ENCODE results near the gene MAT2A. TPM values are rescaled to one million over a fixed set of nuclear protein-coding genes. Genes with fewer than 3 reads are reported as not detected.

Gene MAT2A
- total RNA-seq = 100 to 1,000 TPM; 116 to 141 (median 135) TPM
- total RNA-seq (2013) = 147 TPM

- DNase-seq = peak; percentile 88 to 91
- under 1% methylated on average over 92 of the region's 92 CpGs for whole genome bisulfite sequencing (ENCODE audit: insufficient coverage)
- peaks cover 33 to 47% of the 10 kb centered on the region in 2 donors for H3K4me1 Mint-ChIP-seq
- no peaks in the 10 kb centered on the region for H3K27me3 Mint-ChIP-seq (ENCODE audit: low read depth in 2 of 2)
- H3K9me3 Mint-ChIP-seq = no peaks in the 10 kb centered on the region
- intact Hi-C loops (cut with micrococcal nuclease) = loop anchor here (5.0 kb wide), 1 partner anchor 131 kb away; no protein-coding TSS in a partner anchor
- Histone ChIP-seq H3K4me3 (ENCODE audit: low read length) (peak within 1 kb of the TSS; percentile 90), H3K9me3 (ENCODE audit: control insufficient read depth, insufficient read depth, low read length) (no peaks in the 10 kb centered on the region), H3K36me3 (ENCODE audit: control insufficient read depth, insufficient read depth, low read length) (peaks cover 27% of the 10 kb centered on the region), H3K4me1 (ENCODE audit: control insufficient read depth, insufficient read depth, low read length) (peaks cover 23% of the 10 kb centered on the region), H3K27me3 (ENCODE audit: control insufficient read depth, insufficient read depth, low read length) (no peaks in the 10 kb centered on the region), H3K27ac (ENCODE audit: low read length) (peak within 1 kb of the TSS; percentile 94)
- H3K36me3 Mint-ChIP-seq = peaks cover 22% of the 10 kb centered on the region
- peak; percentile 79 to 88 (median 80) for ATAC-seq
- peak within 1 kb of the TSS; percentile 89 to 90 for H3K27ac Mint-ChIP-seq
- TF ChIP-seq CTCF (IDR thresholded peaks at IDR 0.05) = peak; percentile 15
- H3K4me3 Mint-ChIP-seq = peak within 1 kb of the TSS; percentile 95
These were observed at the start of gene MAT2A for GRCh38 chr2:85538507-85539360. Gene MAT2A, plus strand, starts transcription at chr2:85539168. Its CDS starts 120 bp downstream, at chr2:85539288.

DNA sequence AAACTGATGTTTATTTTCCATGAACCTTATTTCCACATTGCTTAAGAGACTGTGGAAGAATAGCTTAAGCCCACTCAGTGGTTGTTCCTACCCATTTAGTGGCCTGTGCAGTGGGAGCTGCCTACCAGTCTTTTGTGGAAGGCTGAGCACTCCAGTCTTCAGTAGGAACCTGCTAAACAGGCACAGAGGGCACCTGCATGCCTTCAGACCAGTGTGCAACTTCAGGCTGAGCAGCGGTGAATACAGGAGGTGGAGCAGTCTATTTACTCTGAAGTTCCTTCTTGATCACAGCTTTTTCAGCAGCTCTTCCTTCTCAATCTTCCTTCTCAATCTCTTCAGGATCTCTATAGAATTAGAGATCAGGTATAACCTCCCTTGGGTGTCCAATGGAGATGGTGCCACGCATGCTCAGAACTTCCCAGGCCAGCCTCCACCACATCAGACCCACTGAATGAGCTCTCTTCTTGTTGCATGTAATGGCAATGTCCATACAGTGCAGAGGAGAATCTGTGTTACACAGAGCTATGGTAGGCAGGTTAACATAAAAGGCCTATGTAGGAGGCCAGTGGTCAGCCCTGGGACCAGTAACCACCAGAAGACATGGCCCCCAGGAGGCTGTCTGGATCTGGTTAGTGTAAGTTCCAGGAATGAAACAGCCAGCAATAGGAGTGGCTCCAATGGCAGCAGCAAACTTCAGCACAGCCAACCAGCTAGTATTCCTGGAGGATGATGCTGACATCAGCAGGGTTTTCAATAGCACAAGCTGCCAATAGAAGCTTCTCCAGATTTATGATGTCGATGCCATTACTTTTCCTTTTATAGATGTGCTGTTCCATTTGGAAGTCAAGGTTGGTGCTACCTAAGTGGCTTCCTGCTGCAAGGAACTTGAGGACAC, 47.9 kb upstream of the MAT2A start:
- Mint-ChIP-seq H3K4me1 (no peaks in the 10 kb centered on the region), H3K4me3 (no peak overlapping the region), H3K36me3 (no peaks in the 10 kb centered on the region), H3K27ac (no peak overlapping the region), H3K9me3 (peaks cover 0 to 2% of the 10 kb centered on the region in 2 donors), H3K27me3 (ENCODE audit: low read depth in 2 of 2) (no peaks in the 10 kb centered on the region)
- ATAC-seq (no peak), DNase-seq (no peak)
- no peak for TF ChIP-seq CTCF (IDR thresholded peaks at IDR 0.05)
- H3K27ac ChIP-seq (ENCODE audit: low read length) = no peak overlapping the region
- H3K27me3 ChIP-seq (ENCODE audit: control insufficient read depth, insufficient read depth, low read length) = no peaks in the 10 kb centered on the region
- H3K4me1 ChIP-seq (ENCODE audit: control insufficient read depth, insufficient read depth, low read length) = no peaks in the 10 kb centered on the region
- no peaks in the 10 kb centered on the region for H3K9me3 ChIP-seq (ENCODE audit: control insufficient read depth, insufficient read depth, low read length)
- intact Hi-C loops (cut with micrococcal nuclease) = no loop called here
- 96% methylated on average over 3 of the region's 3 CpGs for WGBS (ENCODE audit: insufficient coverage)
- no peak overlapping the region for H3K4me3 ChIP-seq (ENCODE audit: low read length)
- H3K36me3 ChIP-seq (ENCODE audit: control insufficient read depth, insufficient read depth, low read length) = no peaks in the 10 kb centered on the region

DNA sequence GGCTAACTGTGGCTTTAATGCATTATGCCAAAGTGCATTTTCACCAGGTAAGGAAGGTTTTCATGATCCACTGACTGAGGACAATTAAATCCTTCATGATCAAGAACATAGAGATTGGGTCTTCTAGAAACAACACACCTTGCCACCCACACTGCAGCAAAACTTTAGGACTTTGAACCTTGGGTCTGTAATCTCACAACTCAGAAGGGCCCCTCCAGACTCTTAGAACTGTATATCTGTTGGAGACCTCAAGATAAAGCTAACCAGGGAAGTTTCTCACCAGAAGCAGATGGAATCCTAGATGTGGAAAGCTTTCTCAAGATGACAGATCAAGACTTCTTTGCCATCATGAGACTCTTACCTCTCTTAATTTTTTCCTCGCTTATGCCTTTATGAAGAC, 42.5 kb upstream of the MAT2A start:
- intact Hi-C loops (cut with micrococcal nuclease) = no loop called here
- Histone ChIP-seq H3K4me3 (ENCODE audit: low read length) (no peak overlapping the region), H3K4me1 (ENCODE audit: control insufficient read depth, insufficient read depth, low read length) (no peaks in the 10 kb centered on the region), H3K9me3 (ENCODE audit: control insufficient read depth, insufficient read depth, low read length) (no peaks in the 10 kb centered on the region), H3K27me3 (ENCODE audit: control insufficient read depth, insufficient read depth, low read length) (no peaks in the 10 kb centered on the region), H3K27ac (ENCODE audit: low read length) (no peak overlapping the region), H3K36me3 (ENCODE audit: control insufficient read depth, insufficient read depth, low read length) (no peaks in the 10 kb centered on the region)
- H3K27me3 Mint-ChIP-seq (ENCODE audit: low read depth in 2 of 2) = no peaks in the 10 kb centered on the region
- DNase-seq (no peak), ATAC-seq (no peak)
- no peak overlapping the region for H3K4me3 Mint-ChIP-seq
- no peaks in the 10 kb centered on the region for H3K36me3 Mint-ChIP-seq
- no peaks in the 10 kb centered on the region for H3K4me1 Mint-ChIP-seq
- TF ChIP-seq CTCF (IDR thresholded peaks at IDR 0.05) = no peak
- H3K9me3 Mint-ChIP-seq = no peaks in the 10 kb centered on the region
- H3K27ac Mint-ChIP-seq = no peak overlapping the region
- 100% methylated on average over 1 of the region's 1 CpG for WGBS (ENCODE audit: insufficient coverage)

All from natural killer cell (primary cell).